Aorta (tissue), 5 donors: Measurements from ENCODE around the gene NBPF26. TPM values are rescaled to one million over a fixed set of nuclear protein-coding genes. Genes with fewer than 3 reads are reported as not detected.
"Not testable (repeated sequence)": the region's sequence is repeated elsewhere in the genome, so short reads cannot be mapped to it uniquely, and the experiment has no call there.

Experiments used
- ATAC-seq: fragments of 200-7000 bp; cut with Tn5 transposase; one replicate; pipeline ENCODE4 v1.9.1; 2022; ENCODE audit warnings: moderate library complexity; ENCODE audit not compliant: low FRiP score
- DNase-seq, 2 donors: peaks; one replicate each; pipeline ENCODE4 v3.0.0-alpha.2; 2020
- H3K27ac ChIP-seq, 2 donors: one replicate each; pipeline ENCODE4 v1.5.1; 2013; ENCODE audit warnings: low read length in 2 of 2, mild to moderate bottlenecking in 2 of 2, moderate library complexity in 2 of 2, control low read depth in 1 of 2, inconsistent platforms in 1 of 2, low read depth in 1 of 2
- H3K27me3 ChIP-seq, 2 donors: one replicate each; pipeline ENCODE4 v1.6.1; 2013; ENCODE audit warnings: control low read depth in 1 of 2, low read length in 1 of 2, mild to moderate bottlenecking in 1 of 2, moderate library complexity in 1 of 2; ENCODE audit not compliant: insufficient read depth in 2 of 2, control insufficient read depth in 1 of 2
- H3K36me3 ChIP-seq, 2 donors: one replicate each; pipeline ENCODE4 v1.6.1; 2013; ENCODE audit warnings: control low read depth in 1 of 2, low read length in 1 of 2, mild to moderate bottlenecking in 1 of 2; ENCODE audit not compliant: insufficient read depth in 2 of 2, control insufficient read depth in 1 of 2
- H3K4me1 ChIP-seq, 2 donors: one replicate each; pipeline ENCODE4 v1.6.1; 2013; ENCODE audit warnings: low read length in 2 of 2, control low read depth in 1 of 2, mild to moderate bottlenecking in 1 of 2, moderate library complexity in 1 of 2; ENCODE audit not compliant: insufficient read depth in 2 of 2, control insufficient read depth in 1 of 2
- H3K4me3 ChIP-seq, 2 donors: one replicate each; pipeline ENCODE4 v1.5.1; 2013; ENCODE audit warnings: low read length in 2 of 2, control low read depth in 1 of 2, mild to moderate bottlenecking in 1 of 2
- H3K9me3 ChIP-seq: one replicate; pipeline ENCODE4 v1.6.1; 2013; ENCODE audit warnings: mild to moderate bottlenecking, low read length; ENCODE audit not compliant: control insufficient read depth
- WGBS, 2 donors: extraction: QIAGEN DNeasy Blood & Tissue Kit; methylation state at CpG; one replicate each; pipeline ENCODE4 v1.1.7; 2013; 5-methylcytosine and 5-hydroxymethylcytosine counted together
- intact Hi-C, 2 donors: fragments of 100-400 bp; cut with DNase I; formaldehyde crosslinking; loops; one replicate each; pipeline versions ENCODE4 v1.14.2 to v1.15.0; 2022
- long read RNA-seq, 2 donors: library from polyadenylated mRNA; unstranded; transcript quantifications; one replicate each; pipeline ENCODE4 v2.0.0, GENCODE V29; 2020 to 2021
- polyA plus RNA-seq, 2 donors: library from polyadenylated mRNA; stranded (reverse); fragments of 200-250 nt; gene quantifications; one replicate each; pipeline ENCODE4 v1.2.3, GENCODE V29; 2013
- total RNA-seq, 2 donors: library from RNA; stranded (reverse); fragmentation: NEBNext Ultra II Directional; extraction: Animal tissue kit (Norgen Biotek cat#: 25700); gene quantifications; one replicate each; pipeline ENCODE4 v1.2.1, GENCODE V29; 2021
- donor health status: healthy with polysubstance abuse.
- donor health status: Bipolar disorder and iron deficiency.
- donor health status: DM: no; HTN: no; CAD: no.
- donor health status: DM: no; HTN: no; CAD: no.
- donor health status: DM: yes; HTN: yes; CAD: no.

The NBPF26 gene
- 10 to 100 TPM; 44.1 to 51.3 TPM for total RNA-seq
- 10 to 100 TPM; 10.0 to 12.1 TPM for polyA plus RNA-seq
- long read RNA-seq, donor 1, partial matches to known transcripts = 10 of 21 reads
- long read RNA-seq, donor 1, other reads (novel, unspliced or antisense) = 11 of 21 reads
- long read RNA-seq, donor 2, partial matches to known transcripts = 2 of 12 reads
- long read RNA-seq, donor 2, other reads (novel, unspliced or antisense) = 10 of 12 reads

GRCh38 chr1:120723715-120724402 lies at the start of gene NBPF26:
Gene NBPF26 (plus strand): TSS chr1:120723945.
- H3K4me3 ChIP-seq = peak within 1 kb of the TSS; percentile 90 to 96
- H3K27ac ChIP-seq = peak within 1 kb of the TSS; percentile 76 to 94
- 0% methylated on average over 15 to 70 of the region's 74 CpGs for WGBS, 2 donors
- DNase-seq (peak; percentile 92 to 94), ATAC-seq (peak; percentile 93)
- H3K4me1 ChIP-seq, H3K9me3 ChIP-seq, H3K27me3 ChIP-seq, H3K36me3 ChIP-seq, intact Hi-C loops: not testable (repeated sequence)

GRCh38 chr1:120680106-120680819 lies 43.5 kb upstream of the NBPF26 start:
- intact Hi-C loops, H3K4me3 ChIP-seq, H3K27ac ChIP-seq, H3K36me3 ChIP-seq, H3K27me3 ChIP-seq, DNase-seq, H3K9me3 ChIP-seq, H3K4me1 ChIP-seq: not testable (repeated sequence)
- WGBS, 2 donors = no CpG with 5 or more reads among the region's 2 CpGs
- peak; percentile 89 for ATAC-seq

DNA sequence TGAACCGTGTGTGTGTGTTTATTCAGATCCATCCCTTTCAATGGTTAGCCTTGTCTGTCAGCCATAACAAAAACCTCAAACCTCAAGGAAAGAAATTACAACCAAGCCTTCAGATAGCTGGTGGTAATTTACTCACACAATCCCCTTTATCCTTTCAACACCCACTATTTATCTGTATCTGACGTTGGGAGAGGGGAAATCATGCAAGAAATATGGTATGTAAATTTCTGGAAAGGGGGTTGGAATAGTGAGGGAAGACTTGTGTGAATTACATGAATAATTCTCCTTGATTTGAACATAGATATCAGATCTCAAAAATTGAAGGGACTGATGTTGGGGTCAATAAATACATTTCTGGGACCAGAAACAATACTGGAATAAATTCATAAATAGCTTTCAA lies 42.8 kb upstream of the NBPF26 start:
- H3K27me3 ChIP-seq, H3K4me3 ChIP-seq, H3K27ac ChIP-seq, H3K4me1 ChIP-seq, H3K36me3 ChIP-seq, ATAC-seq, DNase-seq, H3K9me3 ChIP-seq, intact Hi-C loops: not testable (repeated sequence)
- WGBS, 2 donors = 53 to 87% methylated on average over 1 to 2 of the region's 2 CpGs

DNA sequence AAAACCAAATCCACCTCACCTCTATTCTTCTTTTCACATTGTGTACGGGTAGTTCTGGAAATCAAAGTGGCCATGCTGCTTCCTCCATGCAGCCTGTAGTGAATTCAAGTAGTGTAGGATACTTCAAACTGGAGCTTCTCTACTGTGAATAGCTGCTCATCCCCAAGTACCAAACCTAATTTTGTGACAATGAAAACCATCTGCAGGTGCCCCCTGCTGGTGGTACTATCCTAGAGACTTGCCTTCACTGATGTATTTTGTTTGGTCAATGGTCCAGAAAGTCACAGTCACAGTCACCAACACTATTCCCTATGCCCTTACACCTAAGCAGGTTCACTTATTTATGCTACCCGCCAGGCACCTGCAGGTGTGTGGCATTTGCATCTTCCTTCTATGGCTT lies 39.3 kb upstream of the NBPF26 start:
- H3K4me3 ChIP-seq, intact Hi-C loops, H3K36me3 ChIP-seq, DNase-seq, H3K4me1 ChIP-seq, H3K9me3 ChIP-seq, H3K27ac ChIP-seq, H3K27me3 ChIP-seq: not testable (repeated sequence)
- peak; percentile 82 for ATAC-seq
- WGBS, 2 donors = 69 to 75% methylated on average over 1 of the region's 2 CpGs

DNA sequence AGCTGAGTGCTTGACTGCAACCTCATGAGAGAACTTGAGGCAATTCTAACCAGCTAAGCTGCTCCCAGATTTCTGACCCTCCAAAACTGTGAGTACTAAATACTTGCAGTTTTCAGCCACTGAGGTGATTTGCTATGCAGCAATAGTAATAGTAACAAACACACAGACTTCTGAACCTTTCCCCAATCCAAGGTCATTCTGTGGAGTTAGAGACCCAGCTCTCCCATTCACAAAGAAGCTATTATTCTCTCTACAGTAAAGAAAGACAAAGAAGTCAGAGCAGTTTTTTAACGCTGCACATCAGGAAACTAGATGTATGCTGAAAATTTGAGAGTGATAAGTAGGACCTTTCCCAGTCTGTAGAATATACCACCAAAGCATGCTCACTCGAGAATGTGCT lies 38.1 kb upstream of the NBPF26 start:
- intact Hi-C loops, H3K36me3 ChIP-seq, ATAC-seq, H3K9me3 ChIP-seq, H3K4me1 ChIP-seq, H3K27me3 ChIP-seq, H3K4me3 ChIP-seq, DNase-seq, H3K27ac ChIP-seq: not testable (repeated sequence)
- no CpG with 5 or more reads among the region's 2 CpGs for WGBS, 2 donors

DNA sequence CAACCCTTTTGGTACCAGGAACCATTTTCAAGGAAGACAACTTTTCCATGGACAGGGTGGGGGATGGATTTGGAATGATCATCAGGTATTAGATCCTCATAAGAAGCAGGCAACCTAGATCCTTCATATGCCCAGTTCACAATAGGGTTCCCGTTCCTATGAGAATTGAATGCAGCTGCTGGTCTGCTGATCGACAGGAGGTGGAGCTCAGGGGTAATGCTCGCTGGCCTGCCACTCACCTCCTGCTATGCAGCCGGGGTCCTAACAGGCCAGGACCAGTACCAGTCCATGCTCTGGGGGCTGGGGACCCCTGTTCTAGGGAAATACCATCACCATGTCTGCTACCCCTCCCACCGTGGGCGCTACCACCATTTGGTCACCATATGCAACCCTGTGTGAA lies 36.5 kb upstream of the NBPF26 start:
- intact Hi-C loops, DNase-seq, H3K36me3 ChIP-seq, H3K27ac ChIP-seq, H3K4me1 ChIP-seq, H3K4me3 ChIP-seq, H3K9me3 ChIP-seq, ATAC-seq, H3K27me3 ChIP-seq: not testable (repeated sequence)
- WGBS, 2 donors = no CpG with 5 or more reads among the region's 6 CpGs

- H3K4me1 ChIP-seq, H3K9me3 ChIP-seq, DNase-seq, H3K4me3 ChIP-seq, intact Hi-C loops, H3K27ac ChIP-seq, H3K27me3 ChIP-seq, H3K36me3 ChIP-seq: not testable (repeated sequence)
- 8 to 10% methylated on average over 4 to 11 of the region's 53 CpGs for WGBS, 2 donors
- ATAC-seq = peak; percentile 84
Measured at GRCh38 chr1:120700807-120701562, 22.8 kb upstream of the NBPF26 start.

GRCh38 chr1:120723358-120723714 lies 409 bp upstream of the NBPF26 start:
- 0% methylated on average over 2 to 7 of the region's 12 CpGs for WGBS, 2 donors
- DNase-seq, ATAC-seq, H3K27ac ChIP-seq, intact Hi-C loops, H3K4me1 ChIP-seq, H3K36me3 ChIP-seq, H3K9me3 ChIP-seq, H3K4me3 ChIP-seq, H3K27me3 ChIP-seq: not testable (repeated sequence)
